ENCODE results near the gene UBE2L3.

DNA sequence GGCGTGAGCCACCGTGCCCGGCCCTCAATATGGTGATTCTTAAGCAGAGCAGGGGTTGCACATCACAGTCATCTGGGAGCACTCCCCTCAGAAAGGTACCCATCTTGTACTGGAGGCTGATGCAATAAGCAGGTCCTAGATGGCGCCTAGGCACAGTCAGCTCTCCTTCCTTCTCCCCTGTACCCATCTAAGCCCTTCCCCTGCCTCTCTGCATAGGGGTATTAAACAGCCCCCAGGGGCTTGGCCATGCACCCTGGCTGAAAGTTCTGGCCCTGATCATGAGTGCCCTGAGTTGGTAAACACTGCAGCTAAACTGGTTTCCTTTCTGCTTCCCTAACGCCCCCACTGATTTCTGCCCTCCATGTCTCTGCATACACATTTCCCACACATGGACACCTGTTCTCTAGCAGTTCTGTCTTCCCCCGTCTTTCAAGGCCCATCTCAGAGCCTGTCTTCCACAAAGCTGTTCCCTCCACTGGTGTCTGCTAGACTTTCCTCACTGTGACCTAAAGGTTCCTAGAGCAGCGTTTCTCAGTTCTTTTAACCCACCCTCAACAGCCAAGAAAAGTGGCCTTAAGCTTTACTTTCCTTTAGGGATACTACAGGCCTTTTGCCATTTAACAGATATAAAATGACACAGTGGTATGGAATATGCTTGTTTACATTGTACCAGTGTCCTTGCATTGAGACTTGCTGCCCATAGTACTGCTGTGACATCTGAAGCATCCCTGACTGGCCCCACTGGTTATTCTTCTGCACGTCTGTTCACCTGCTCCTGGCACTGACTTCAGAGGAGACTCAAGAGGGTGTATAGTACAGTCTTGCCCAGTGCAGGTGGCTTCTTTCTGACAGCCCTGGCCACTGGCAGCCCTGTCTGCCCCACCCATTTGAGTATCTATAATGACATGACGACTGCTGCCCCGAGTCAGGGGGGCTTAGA, 15.6 kb downstream of the UBE2L3 start:
- no peak for TF ChIP-seq POLR2A (IDR thresholded peaks at IDR 0.05)
- TF ChIP-seq, protein P1, sequence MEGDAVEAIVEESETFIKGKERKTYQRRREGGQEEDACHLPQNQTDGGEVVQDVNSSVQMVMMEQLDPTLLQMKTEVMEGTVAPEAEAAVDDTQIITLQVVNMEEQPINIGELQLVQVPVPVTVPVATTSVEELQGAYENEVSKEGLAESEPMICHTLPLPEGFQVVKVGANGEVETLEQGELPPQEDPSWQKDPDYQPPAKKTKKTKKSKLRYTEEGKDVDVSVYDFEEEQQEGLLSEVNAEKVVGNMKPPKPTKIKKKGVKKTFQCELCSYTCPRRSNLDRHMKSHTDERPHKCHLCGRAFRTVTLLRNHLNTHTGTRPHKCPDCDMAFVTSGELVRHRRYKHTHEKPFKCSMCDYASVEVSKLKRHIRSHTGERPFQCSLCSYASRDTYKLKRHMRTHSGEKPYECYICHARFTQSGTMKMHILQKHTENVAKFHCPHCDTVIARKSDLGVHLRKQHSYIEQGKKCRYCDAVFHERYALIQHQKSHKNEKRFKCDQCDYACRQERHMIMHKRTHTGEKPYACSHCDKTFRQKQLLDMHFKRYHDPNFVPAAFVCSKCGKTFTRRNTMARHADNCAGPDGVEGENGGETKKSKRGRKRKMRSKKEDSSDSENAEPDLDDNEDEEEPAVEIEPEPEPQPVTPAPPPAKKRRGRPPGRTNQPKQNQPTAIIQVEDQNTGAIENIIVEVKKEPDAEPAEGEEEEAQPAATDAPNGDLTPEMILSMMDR (IDR thresholded peaks at IDR 0.05), result no peak
